Spinal cord (tissue), 10 donors: ENCODE data around the gene MID1. TPM values are rescaled to one million over a fixed set of nuclear protein-coding genes. Genes with fewer than 3 reads are reported as not detected.
A peak's percentile ranks its signal among the peaks of the same experiment; 100 is the strongest.

Experiments
- DNase-seq, 6 donors: peaks; one replicate each; pipeline versions ENCODE4 v3.0.0 to v3.0.0-alpha.2; 2013 to 2015; ENCODE audit warnings: low spot score in 6 of 6, low read depth in 4 of 6
- H3K27ac ChIP-seq: one replicate; pipeline ENCODE4 v1.5.1; 2013; ENCODE audit warnings: low read depth, low read length, control low read depth
- H3K27me3 ChIP-seq: one replicate; pipeline ENCODE4 v1.6.1; 2013; ENCODE audit warnings: low read length; ENCODE audit not compliant: control insufficient read depth, insufficient read depth
- H3K36me3 ChIP-seq: one replicate; pipeline ENCODE4 v1.6.1; 2013; ENCODE audit warnings: low read length; ENCODE audit not compliant: control insufficient read depth, insufficient read depth
- H3K4me1 ChIP-seq: one replicate; pipeline ENCODE4 v1.6.1; 2013; ENCODE audit warnings: low read length; ENCODE audit not compliant: control insufficient read depth, insufficient read depth
- H3K4me3 ChIP-seq: one replicate; pipeline ENCODE4 v1.5.1; 2013; ENCODE audit warnings: low read depth, low read length, control low read depth
- H3K9me3 ChIP-seq: one replicate; pipeline ENCODE4 v1.6.1; 2013; ENCODE audit warnings: low read length; ENCODE audit not compliant: control insufficient read depth, insufficient read depth
- WGBS: methylation state at CpG from one replicate; pipeline ENCODE4 v1.1.5; 2013; ENCODE audit warnings: missing lambda C conversion rate; ENCODE audit not compliant: insufficient coverage; 5-methylcytosine and 5-hydroxymethylcytosine counted together
- polyA plus RNA-seq, 2 donors: library from polyadenylated mRNA; unstranded; fragments of 120-200 nt; gene quantifications; one replicate each; pipeline ENCODE4 v1.2.1, GENCODE V29; 2013; ENCODE audit not compliant: insufficient read length in 2 of 2
- total RNA-seq, 2 donors: library from RNA; depleted of rRNA in 1 of 2; stranded (reverse); fragments of 120-200 nt in 1 of 2; fragments of >200 nt in 1 of 2; gene quantifications; one replicate each; pipeline versions ENCODE4 v1.2.3 to v1.2.4, GENCODE V29; 2013 to 2014
- donor health status: healthy.

Gene MID1
- total and polyA plus RNA-seq, 4 donors, result 6.2 to 22.7 (median 9.5) TPM

- no peaks in the 10 kb centered on the region for H3K4me1 ChIP-seq
- H3K27ac ChIP-seq, result no peak overlapping the region
- no peaks in the 10 kb centered on the region for H3K36me3 ChIP-seq
- H3K9me3 ChIP-seq, result no peaks in the 10 kb centered on the region
- DNase-seq, result no peak
- H3K27me3 ChIP-seq, result no peaks in the 10 kb centered on the region
- H3K4me3 ChIP-seq, result no peak overlapping the region
- no CpG with 5 or more reads among the region's 3 CpGs for WGBS
Observed at GRCh38 chrX:10582215-10582733, 38.1 kb downstream of the MID1 start.

- Histone ChIP-seq H3K4me3 (no peak overlapping the region), H3K36me3 (no peaks in the 10 kb centered on the region), H3K27ac (peak overlapping the region; percentile 42), H3K9me3 (no peaks in the 10 kb centered on the region), H3K4me1 (no peaks in the 10 kb centered on the region), H3K27me3 (no peaks in the 10 kb centered on the region)
- 17% methylated on average over 1 of the region's 12 CpGs for WGBS
- DNase-seq, result peak in 3 of 6 donors; percentile 15 to 50 (median 48)
Observed at GRCh38 chrX:10579112-10580011, 41.0 kb downstream of the MID1 start.

- H3K27me3 ChIP-seq, result peaks cover 3% of the 10 kb centered on the region
- H3K36me3 ChIP-seq, result no peaks in the 10 kb centered on the region
- H3K9me3 ChIP-seq, result no peaks in the 10 kb centered on the region
- WGBS, result no CpG with 5 or more reads among the region's 2 CpGs
- no peaks in the 10 kb centered on the region for H3K4me1 ChIP-seq
- H3K27ac ChIP-seq, result no peak overlapping the region
- DNase-seq, result no peak
- no peak overlapping the region for H3K4me3 ChIP-seq
Observed at GRCh38 chrX:10578527-10578926, 41.9 kb downstream of the MID1 start.

DNA sequence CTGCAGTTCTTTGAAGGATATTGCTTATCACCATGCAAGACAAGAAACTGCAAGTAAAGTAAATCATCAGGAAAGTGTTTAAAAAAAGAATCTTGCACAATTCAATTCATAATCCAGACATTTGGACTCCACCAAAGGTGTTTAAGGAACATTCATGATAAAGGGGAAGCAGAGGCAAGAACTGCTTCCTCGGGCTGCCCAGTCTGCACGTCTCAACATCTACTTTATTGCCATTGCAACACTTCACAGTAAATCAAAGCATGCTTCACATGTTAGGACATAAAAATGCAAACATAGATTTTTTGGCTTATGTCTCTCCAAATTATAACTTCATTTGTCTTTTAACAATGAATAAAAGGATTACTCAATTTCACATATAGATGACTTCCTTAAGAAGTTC lies 42.5 kb downstream of the MID1 start:
- no CpG with 5 or more reads among the region's 2 CpGs for WGBS

GRCh38 chrX:10576777-10577447 lies 43.5 kb downstream of the MID1 start:
- peaks cover 3% of the 10 kb centered on the region for H3K27me3 ChIP-seq
- no peak overlapping the region for H3K27ac ChIP-seq
- H3K4me1 ChIP-seq, result no peaks in the 10 kb centered on the region
- H3K36me3 ChIP-seq, result no peaks in the 10 kb centered on the region
- no peak for DNase-seq
- no peak overlapping the region for H3K4me3 ChIP-seq
- WGBS, result 66% methylated on average over 14 of the region's 16 CpGs
- no peaks in the 10 kb centered on the region for H3K9me3 ChIP-seq

More for the DNA sequence above, 42.5 kb downstream of the MID1 start:
- no peak for DNase-seq
- Histone ChIP-seq H3K4me1 (no peaks in the 10 kb centered on the region), H3K27ac (no peak overlapping the region), H3K27me3 (peaks cover 3% of the 10 kb centered on the region), H3K9me3 (no peaks in the 10 kb centered on the region), H3K4me3 (no peak overlapping the region), H3K36me3 (no peaks in the 10 kb centered on the region)

DNA sequence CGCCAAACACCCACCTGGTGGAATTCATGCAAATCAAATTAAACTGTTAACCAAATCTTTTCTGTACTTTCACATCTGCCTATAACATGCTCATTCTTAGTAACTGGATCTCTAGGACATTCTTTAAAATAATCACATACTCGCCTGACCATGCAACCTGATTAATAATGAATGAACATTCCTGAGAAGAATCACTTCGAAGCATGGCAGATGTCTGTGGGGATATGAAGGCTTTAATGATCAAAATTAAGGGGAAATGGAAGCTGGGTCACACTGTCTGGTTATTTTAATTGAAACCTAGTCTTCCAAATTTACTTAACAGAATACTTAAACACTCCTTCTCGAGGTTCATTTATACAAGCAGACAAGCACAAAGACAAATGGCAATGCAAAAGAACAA lies 44.2 kb downstream of the MID1 start:
- H3K27ac ChIP-seq, result no peak overlapping the region
- H3K4me1 ChIP-seq, result no peaks in the 10 kb centered on the region
- no peak overlapping the region for H3K4me3 ChIP-seq
- DNase-seq, result peak in 1 of 6 donors; percentile 12
- H3K27me3 ChIP-seq, result peaks cover 3% of the 10 kb centered on the region
- 36% methylated on average over 2 of the region's 4 CpGs for WGBS
- no peaks in the 10 kb centered on the region for H3K9me3 ChIP-seq
- H3K36me3 ChIP-seq, result no peaks in the 10 kb centered on the region

GRCh38 chrX:10574663-10575062 lies 45.7 kb downstream of the MID1 start:
- Histone ChIP-seq H3K9me3 (no peaks in the 10 kb centered on the region), H3K4me1 (no peaks in the 10 kb centered on the region), H3K36me3 (no peaks in the 10 kb centered on the region), H3K27ac (no peak overlapping the region), H3K27me3 (peaks cover 3% of the 10 kb centered on the region), H3K4me3 (no peak overlapping the region)
- no peak for DNase-seq
- WGBS, result 57% methylated on average over 2 of the region's 4 CpGs

DNA sequence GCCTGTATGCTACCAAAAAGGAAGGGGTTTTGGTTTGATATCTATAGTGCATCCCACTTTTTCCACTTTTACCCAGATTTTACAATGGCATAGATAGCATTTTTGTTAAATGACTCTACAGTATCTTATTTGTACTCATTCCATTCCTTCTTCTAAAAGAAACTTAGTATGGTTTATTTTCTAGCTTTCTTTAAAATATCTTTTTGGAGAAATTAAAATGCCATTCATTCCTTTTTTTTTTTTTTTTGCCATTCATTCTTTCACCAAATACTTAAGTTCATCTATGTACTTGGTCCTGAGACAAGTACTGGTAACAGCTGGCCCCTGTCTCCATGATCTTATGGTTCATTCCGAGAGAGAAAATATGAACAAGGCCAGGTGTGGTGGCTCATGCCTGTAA lies 49.1 kb downstream of the MID1 start:
- DNase-seq, result no peak
- Histone ChIP-seq H3K4me3 (no peak overlapping the region), H3K27ac (no peak overlapping the region), H3K36me3 (peaks cover 3% of the 10 kb centered on the region), H3K9me3 (no peaks in the 10 kb centered on the region), H3K27me3 (peaks cover 3% of the 10 kb centered on the region), H3K4me1 (no peaks in the 10 kb centered on the region)
- WGBS, result no CpG with 5 or more reads among the region's 1 CpG

DNA sequence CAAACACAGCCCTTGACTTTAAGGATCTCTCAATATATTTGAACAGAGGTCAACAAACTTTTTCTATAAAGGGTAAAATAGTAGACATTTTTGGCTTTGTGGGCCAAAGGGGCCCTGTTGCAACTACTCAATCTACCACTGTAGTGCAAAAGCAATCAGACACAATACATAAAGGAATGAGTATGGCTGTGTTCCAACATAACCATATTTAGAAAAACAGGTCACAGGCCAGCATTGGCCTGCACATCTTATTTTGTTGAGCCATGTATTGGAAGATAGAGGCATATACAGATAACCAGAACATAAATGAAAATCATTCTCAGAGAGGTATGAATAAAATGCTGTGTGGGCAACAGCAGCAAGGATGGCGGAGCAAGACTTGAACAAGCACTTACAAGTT lies 49.8 kb downstream of the MID1 start:
- Histone ChIP-seq H3K4me1 (no peaks in the 10 kb centered on the region), H3K4me3 (no peak overlapping the region)
- WGBS, result 86% methylated on average over 1 of the region's 1 CpG

More for the DNA sequence above, 49.8 kb downstream of the MID1 start:
- H3K9me3 ChIP-seq, result no peaks in the 10 kb centered on the region
- H3K36me3 ChIP-seq, result peaks cover 3% of the 10 kb centered on the region
- H3K27me3 ChIP-seq, result peaks cover 3% of the 10 kb centered on the region
- H3K27ac ChIP-seq, result no peak overlapping the region
- DNase-seq, result no peak
